SK-N-SH treated with all-trans-retinoic acid at 6 μM for 48 hours (cell line): ENCODE data around the gene ZBBX.

Source experiments
- BACH2 ChIP-seq: fragments of 250-450 bp; sonication (Bioruptor Pico); IDR thresholded peaks from 2 replicates; pipeline ENCODE4 v1.9.0; 2021; ENCODE audit warnings: mild to moderate bottlenecking, borderline replicate concordance
- OSR1 ChIP-seq: fragments of 250-450 bp; sonication (Bioruptor Pico); IDR thresholded peaks from 2 replicates; pipeline ENCODE4 v1.8.0; 2022; ENCODE audit warnings: moderate library complexity, mild to moderate bottlenecking, inconsistent platforms
- TOX ChIP-seq: fragments of 250-450 bp; sonication (Bioruptor Pico); IDR thresholded peaks from 2 replicates; pipeline ENCODE4 v1.8.0; 2021; ENCODE audit warnings: mild to moderate bottlenecking, moderate library complexity, borderline replicate concordance
- ZNF70 ChIP-seq: fragments of 450-650 bp; formaldehyde crosslinking; IDR thresholded peaks from 2 replicates; pipeline ENCODE4 v1.5.0; 2020; ENCODE audit warnings: mild to moderate bottlenecking, moderate library complexity
- TF ChIP-seq, protein P1 (sequence below): fragments of 250-450 bp; sonication (Bioruptor Pico); IDR thresholded peaks from 2 replicates; pipeline ENCODE4 v1.8.0; 2020; ENCODE audit warnings: mild to moderate bottlenecking, moderate library complexity, borderline replicate concordance

DNA sequence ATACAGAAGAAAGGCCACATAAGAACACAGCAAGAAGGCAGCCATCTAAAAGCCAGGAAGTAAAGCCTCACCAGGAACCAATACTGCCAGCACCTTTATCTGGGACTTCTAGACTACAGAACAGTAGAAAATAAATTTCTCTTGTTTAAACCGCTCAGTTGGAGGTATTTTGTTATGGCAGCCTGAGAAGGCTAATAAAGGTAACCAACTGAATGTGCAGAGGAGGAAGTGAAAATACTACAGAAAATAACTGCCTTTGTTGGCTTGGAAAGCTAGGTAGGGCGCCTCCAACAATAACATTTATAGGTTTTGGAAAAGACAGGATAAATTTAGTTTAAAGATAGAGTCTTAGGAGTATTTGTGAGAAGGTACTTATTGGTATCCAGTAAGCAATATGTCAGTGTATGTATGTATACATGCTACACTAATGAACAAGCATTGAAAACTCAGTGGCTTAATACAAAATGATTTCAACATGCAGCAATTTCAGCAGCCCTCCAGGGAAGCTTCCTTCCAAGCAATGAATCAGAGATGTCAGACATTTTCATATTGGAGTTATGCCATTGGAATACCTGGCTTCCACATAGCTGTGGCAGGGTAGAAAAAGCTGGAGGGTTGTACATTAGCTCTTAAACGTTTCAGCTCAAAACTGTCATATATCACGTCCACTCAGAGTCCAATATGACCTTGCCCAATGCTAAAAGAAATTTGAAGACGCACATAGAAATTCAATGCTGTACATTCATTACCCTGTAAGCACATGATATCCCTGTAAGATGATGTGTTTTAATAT is 48.9 kb downstream of the ZBBX start:
- TF ChIP-seq, protein P1, sequence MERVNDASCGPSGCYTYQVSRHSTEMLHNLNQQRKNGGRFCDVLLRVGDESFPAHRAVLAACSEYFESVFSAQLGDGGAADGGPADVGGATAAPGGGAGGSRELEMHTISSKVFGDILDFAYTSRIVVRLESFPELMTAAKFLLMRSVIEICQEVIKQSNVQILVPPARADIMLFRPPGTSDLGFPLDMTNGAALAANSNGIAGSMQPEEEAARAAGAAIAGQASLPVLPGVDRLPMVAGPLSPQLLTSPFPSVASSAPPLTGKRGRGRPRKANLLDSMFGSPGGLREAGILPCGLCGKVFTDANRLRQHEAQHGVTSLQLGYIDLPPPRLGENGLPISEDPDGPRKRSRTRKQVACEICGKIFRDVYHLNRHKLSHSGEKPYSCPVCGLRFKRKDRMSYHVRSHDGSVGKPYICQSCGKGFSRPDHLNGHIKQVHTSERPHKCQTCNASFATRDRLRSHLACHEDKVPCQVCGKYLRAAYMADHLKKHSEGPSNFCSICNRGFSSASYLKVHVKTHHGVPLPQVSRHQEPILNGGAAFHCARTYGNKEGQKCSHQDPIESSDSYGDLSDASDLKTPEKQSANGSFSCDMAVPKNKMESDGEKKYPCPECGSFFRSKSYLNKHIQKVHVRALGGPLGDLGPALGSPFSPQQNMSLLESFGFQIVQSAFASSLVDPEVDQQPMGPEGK: no peak
- TF ChIP-seq TOX (CRISPR knock-in tag) (no peak), OSR1 (CRISPR knock-in tag) (no peak), BACH2 (CRISPR knock-in tag) (no peak), ZNF70 (CRISPR knock-in tag) (no peak)
